ENCODE measurements around the gene EVC. TPM values are rescaled to one million over a fixed set of nuclear protein-coding genes. Genes with fewer than 3 reads are reported as not detected.
"Not testable (repeated sequence)": the region's sequence is repeated elsewhere in the genome, so short reads cannot be mapped to it uniquely, and the experiment has no call there.

Gene EVC
- total and polyA plus RNA-seq, 5 donors, result 5.8 to 14.0 (median 11.7) TPM

GRCh38 chr4:5828005-5828391 is 117.0 kb downstream of the EVC start:
- no peak overlapping the region for H3K4me3 ChIP-seq (ENCODE audit: low read length)
- intact Hi-C loops (cut with DNase I), result no loop called here
- no peaks in the 10 kb centered on the region for H3K9me3 ChIP-seq (ENCODE audit: control insufficient read depth, low read length)
- no peaks in the 10 kb centered on the region for H3K4me1 ChIP-seq (ENCODE audit: control insufficient read depth, insufficient read depth, low read length)
- ATAC-seq (peak in 1 of 2 donors; percentile 8), DNase-seq (no peak)
- H3K27ac ChIP-seq (ENCODE audit: low read length), result no peak overlapping the region
- no peaks in the 10 kb centered on the region for H3K27me3 ChIP-seq (ENCODE audit: control insufficient read depth, insufficient read depth)
- 65% methylated on average over 11 of the region's 11 CpGs for WGBS

- no peak overlapping the region for H3K27ac ChIP-seq (ENCODE audit: low read length)
- no peaks in the 10 kb centered on the region for H3K9me3 ChIP-seq (ENCODE audit: control insufficient read depth, low read length)
- H3K27me3 ChIP-seq (ENCODE audit: control insufficient read depth, insufficient read depth), result no peaks in the 10 kb centered on the region
- H3K4me1 ChIP-seq (ENCODE audit: control insufficient read depth, insufficient read depth, low read length), result no peaks in the 10 kb centered on the region
- 67% methylated on average over 3 of the region's 3 CpGs for WGBS
- DNase-seq (no peak), ATAC-seq (no peak)
- H3K4me3 ChIP-seq (ENCODE audit: low read length), result no peak overlapping the region
- intact Hi-C loops (cut with DNase I), result no loop called here
Observed at GRCh38 chr4:5836943-5837342, 125.9 kb downstream of the EVC start.

DNA sequence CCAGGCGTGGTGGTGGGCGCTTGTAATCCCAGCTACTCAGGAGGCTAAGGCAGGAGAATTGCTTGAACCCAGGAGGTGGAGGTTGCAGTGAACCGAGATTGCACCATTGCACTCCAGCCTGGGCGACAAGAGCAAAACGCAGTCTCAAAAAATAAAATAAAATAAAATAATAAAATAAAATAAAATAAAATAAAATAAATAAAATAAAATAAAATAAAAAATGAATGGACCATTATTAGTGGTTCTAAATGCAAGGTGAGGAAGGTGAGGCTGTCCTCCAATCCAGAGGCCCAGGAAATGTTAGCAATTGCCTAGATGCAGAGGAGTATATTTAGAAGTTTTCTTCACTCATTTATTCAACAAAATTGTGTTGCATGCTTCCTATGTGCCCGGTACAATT is 126.5 kb downstream of the EVC start:
- H3K27ac ChIP-seq (ENCODE audit: low read length); ATAC-seq; H3K9me3 ChIP-seq (ENCODE audit: control insufficient read depth, low read length); DNase-seq; H3K4me1 ChIP-seq (ENCODE audit: control insufficient read depth, insufficient read depth, low read length); intact Hi-C loops (cut with DNase I); H3K4me3 ChIP-seq (ENCODE audit: low read length); H3K27me3 ChIP-seq (ENCODE audit: control insufficient read depth, insufficient read depth): not testable (repeated sequence)
- 94% methylated on average over 6 of the region's 6 CpGs for WGBS

DNA sequence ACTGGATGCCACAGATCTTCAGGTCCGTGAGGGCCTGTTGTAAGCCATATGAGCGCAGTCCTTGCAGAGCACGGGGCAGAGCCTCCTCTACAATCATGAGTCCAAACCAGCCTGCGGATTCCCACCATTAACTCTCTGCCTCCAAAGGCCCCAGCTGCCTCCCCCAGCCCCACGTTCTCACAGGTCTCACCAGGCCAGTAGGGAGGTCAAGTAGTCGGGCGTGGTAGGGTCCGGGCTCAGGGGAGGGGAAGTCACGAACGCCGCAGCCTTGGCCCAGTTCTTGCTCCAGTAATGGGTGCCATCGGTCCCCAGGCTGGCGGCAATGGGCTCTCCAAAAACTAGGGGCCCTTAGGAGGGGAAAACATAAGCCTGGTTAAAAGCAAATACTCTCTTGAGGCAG is 128.3 kb downstream of the EVC start:
- intact Hi-C loops (cut with DNase I), result no loop called here

DNA sequence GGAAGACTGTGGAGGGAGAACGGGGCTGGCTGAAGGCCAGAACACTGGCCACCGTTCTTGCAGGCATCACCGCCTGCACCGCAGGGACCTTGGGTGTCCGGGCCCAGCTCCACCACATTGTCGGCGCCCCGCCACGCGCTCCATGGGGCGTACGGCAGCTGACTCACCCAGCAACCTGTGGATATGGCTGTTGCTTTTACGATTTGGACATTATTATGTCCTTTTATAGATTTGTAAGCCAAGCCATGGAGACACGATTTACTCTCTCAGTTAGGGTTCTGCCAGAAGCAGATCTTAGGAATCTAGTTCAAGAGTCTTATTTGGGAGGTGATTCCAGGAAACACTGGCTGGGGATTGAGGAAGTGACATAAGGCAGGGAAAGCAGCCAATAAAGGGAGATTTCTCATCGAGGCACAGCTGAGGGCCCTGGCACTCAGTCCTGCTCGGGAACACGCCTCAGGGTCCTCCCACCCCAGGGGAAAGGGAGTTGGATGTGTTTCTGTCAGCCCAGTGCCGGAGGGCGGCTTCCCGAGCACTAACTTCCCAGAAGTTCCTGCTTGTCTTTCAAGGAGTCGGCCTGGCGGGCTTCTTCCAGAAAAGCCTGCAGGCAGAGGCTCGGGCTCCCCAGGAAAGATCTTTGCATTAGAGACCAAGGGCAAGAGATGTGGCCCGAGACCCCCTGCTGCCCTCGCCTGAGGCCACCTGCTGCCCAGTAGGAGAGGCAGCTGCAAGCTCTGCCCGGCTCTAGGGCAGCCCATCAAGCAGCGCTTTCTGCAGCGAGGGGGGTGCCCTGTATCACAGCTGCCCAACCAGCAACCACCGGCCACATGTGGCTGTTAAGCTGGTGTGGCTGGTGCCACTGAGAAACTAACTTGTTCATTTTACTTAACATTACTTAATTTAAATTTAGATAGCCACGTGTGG is 129.0 kb downstream of the EVC start:
- intact Hi-C loops (cut with DNase I), result no loop called here
- no peaks in the 10 kb centered on the region for H3K27me3 ChIP-seq (ENCODE audit: control insufficient read depth, insufficient read depth)

More for the DNA sequence above, 128.3 kb downstream of the EVC start:
- ATAC-seq, result no peak
- Histone ChIP-seq H3K27ac (ENCODE audit: low read length) (no peak overlapping the region), H3K27me3 (ENCODE audit: control insufficient read depth, insufficient read depth) (no peaks in the 10 kb centered on the region), H3K4me1 (ENCODE audit: control insufficient read depth, insufficient read depth, low read length) (no peaks in the 10 kb centered on the region), H3K9me3 (ENCODE audit: control insufficient read depth, low read length) (no peaks in the 10 kb centered on the region), H3K4me3 (ENCODE audit: low read length) (no peak overlapping the region)
- WGBS, result 78% methylated on average over 13 of the region's 13 CpGs
- peak in 1 of 3 donors; percentile 55 for DNase-seq

GRCh38 chr4:5842456-5842855 is 131.5 kb downstream of the EVC start:
- H3K27ac ChIP-seq (ENCODE audit: low read length), result no peak overlapping the region
- DNase-seq (no peak), ATAC-seq (no peak)
- intact Hi-C loops (cut with DNase I), result no loop called here
- WGBS, result 89% methylated on average over 4 of the region's 4 CpGs
- no peak overlapping the region for H3K4me3 ChIP-seq (ENCODE audit: low read length)
- no peaks in the 10 kb centered on the region for H3K27me3 ChIP-seq (ENCODE audit: control insufficient read depth, insufficient read depth)
- H3K4me1 ChIP-seq (ENCODE audit: control insufficient read depth, insufficient read depth, low read length), result no peaks in the 10 kb centered on the region
- H3K9me3 ChIP-seq (ENCODE audit: control insufficient read depth, low read length), result no peaks in the 10 kb centered on the region

More for the DNA sequence above, 129.0 kb downstream of the EVC start:
- ATAC-seq, result peak; percentile 93 to 96
- peak; percentile 81 to 90 (median 87) for DNase-seq
- Histone ChIP-seq H3K4me1 (ENCODE audit: control insufficient read depth, insufficient read depth, low read length) (no peaks in the 10 kb centered on the region), H3K27ac (ENCODE audit: low read length) (no peak overlapping the region), H3K9me3 (ENCODE audit: control insufficient read depth, low read length) (no peaks in the 10 kb centered on the region), H3K4me3 (ENCODE audit: low read length) (no peak overlapping the region)
- WGBS, result 46% methylated on average over 30 of the region's 30 CpGs

DNA sequence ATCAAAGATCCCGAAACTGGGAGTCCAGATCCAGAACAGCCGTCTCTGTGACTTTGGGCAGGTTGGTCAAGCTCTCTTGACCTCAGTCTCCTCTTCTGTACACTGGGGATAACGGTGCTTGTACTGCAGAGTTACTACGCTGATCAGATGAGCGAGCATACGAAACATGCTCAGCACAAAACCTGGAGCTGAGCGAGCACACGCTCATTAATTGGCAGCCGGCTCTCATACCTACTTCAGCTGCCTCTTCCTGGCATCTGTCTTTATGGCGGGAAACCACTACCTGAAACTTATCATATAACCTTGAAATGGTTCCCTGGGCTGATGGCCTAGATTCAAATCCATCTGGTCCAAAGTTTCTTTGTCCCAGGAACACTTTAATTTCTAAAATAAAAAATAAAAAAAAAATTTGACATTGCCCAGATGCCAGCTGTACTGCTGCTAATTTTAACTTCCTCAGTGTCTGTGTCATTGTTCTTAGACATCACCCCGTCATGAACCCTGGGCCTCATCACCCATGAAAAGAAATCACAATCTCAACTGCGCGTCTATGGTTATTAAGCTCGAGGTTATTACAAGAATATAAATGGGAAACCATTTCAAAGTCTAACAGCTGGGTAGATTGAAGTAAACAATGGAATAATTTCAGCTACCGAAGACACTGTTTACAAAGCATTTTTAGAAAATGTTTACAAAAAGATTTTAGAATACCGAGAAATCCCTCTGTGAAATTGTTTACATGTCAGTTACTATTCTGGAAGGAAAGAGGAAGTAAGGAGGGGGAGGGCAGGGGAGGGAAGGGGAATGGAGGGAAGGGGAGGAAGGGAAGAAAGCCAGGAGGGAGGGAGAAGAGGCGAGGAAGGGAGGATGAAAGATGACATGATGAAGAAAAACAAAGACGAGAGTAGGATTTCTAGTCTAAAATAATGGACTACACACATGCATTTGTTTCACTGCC is 132.9 kb downstream of the EVC start:
- intact Hi-C loops (cut with DNase I), result no loop called here
- no peak overlapping the region for H3K4me3 ChIP-seq (ENCODE audit: low read length)
- no peaks in the 10 kb centered on the region for H3K27me3 ChIP-seq (ENCODE audit: control insufficient read depth, insufficient read depth)
- ATAC-seq (no peak), DNase-seq (no peak)
- no peaks in the 10 kb centered on the region for H3K4me1 ChIP-seq (ENCODE audit: control insufficient read depth, insufficient read depth, low read length)
- 64% methylated on average over 18 of the region's 18 CpGs for WGBS
- H3K9me3 ChIP-seq (ENCODE audit: control insufficient read depth, low read length), result no peaks in the 10 kb centered on the region
- no peak overlapping the region for H3K27ac ChIP-seq (ENCODE audit: low read length)

- 62% methylated on average over 13 of the region's 13 CpGs for WGBS
- Histone ChIP-seq H3K9me3 (ENCODE audit: control insufficient read depth, low read length) (no peaks in the 10 kb centered on the region), H3K27ac (ENCODE audit: low read length) (no peak overlapping the region), H3K4me3 (ENCODE audit: low read length) (no peak overlapping the region), H3K27me3 (ENCODE audit: control insufficient read depth, insufficient read depth) (no peaks in the 10 kb centered on the region), H3K4me1 (ENCODE audit: control insufficient read depth, insufficient read depth, low read length) (no peaks in the 10 kb centered on the region)
- no peak for ATAC-seq
- intact Hi-C loops (cut with DNase I), result no loop called here
- no peak for DNase-seq
Observed at GRCh38 chr4:5845035-5845905, 134.3 kb downstream of the EVC start.

DNA sequence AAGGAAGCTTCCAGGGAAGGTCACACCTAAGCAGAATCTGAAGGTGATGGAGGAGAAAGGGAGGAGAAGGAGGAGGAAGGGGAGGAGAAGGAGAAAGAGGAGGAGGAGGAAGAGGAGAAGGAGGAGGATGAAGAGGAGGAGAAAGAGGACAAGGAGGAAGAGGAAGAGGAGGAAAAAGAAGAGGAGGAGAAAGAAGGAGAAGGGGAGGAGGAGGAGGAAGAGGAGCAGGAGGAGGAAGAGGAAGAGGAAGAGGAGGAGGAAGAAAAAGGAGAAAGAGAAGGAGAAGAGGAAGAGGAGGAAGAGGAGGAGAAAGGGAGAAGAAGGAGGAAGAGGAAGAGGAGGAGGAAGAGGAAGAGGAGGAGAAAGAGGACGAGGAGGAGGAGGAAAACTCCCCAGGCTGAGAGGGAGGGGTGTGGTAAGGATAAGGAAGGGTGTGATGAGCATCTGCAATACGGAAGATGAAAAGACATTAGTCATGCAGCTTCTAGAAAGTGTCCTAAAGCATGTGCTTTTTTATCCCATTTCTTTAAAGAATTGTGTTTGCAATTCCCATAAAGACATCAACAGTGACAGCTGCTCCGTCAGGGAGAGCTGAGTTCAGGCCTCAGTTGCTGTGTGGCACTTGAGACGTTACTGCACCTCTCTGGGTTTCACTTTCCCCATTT is 140.8 kb downstream of the EVC start:
- Histone ChIP-seq H3K9me3 (ENCODE audit: control insufficient read depth, low read length) (no peaks in the 10 kb centered on the region), H3K4me1 (ENCODE audit: control insufficient read depth, insufficient read depth, low read length) (no peaks in the 10 kb centered on the region), H3K4me3 (ENCODE audit: low read length) (no peak overlapping the region), H3K27me3 (ENCODE audit: control insufficient read depth, insufficient read depth) (no peaks in the 10 kb centered on the region), H3K27ac (ENCODE audit: low read length) (no peak overlapping the region)
- DNase-seq (no peak), ATAC-seq (no peak)
- intact Hi-C loops (cut with DNase I), result no loop called here
- 75% methylated on average over 4 of the region's 4 CpGs for WGBS
